Peyer's patch (tissue), 4 donors: ENCODE results near the gene ZC2HC1C.

Source experiments
- CTCF ChIP-seq, 6 experiments: fragments of 450-650 bp in 4 of 6; fragments of 200-600 bp in 2 of 6; sonication (generic) in 1 of 6; IDR thresholded peaks; one replicate each; pipeline ENCODE4 v1.5.1; 2017 to 2019; ENCODE audit warnings: antibody characterized with exemption in 6 of 6, mild to moderate bottlenecking in 3 of 6, moderate library complexity in 1 of 6
- POLR2A ChIP-seq, 2 donors: fragments of 450-650 bp; IDR thresholded peaks; one replicate each; pipeline ENCODE4 v1.5.1; 2017; ENCODE audit warnings: antibody characterized with exemption in 2 of 2, mild to moderate bottlenecking in 2 of 2, moderate library complexity in 2 of 2

GRCh38 chr14:75049731-75050201, 19.7 kb upstream of the ZC2HC1C start:
- TF ChIP-seq CTCF (IDR thresholded peaks at IDR 0.05) (no peak), POLR2A (IDR thresholded peaks at IDR 0.05) (no peak)
